ENCODE measurements around the gene AJAP1.

DNA sequence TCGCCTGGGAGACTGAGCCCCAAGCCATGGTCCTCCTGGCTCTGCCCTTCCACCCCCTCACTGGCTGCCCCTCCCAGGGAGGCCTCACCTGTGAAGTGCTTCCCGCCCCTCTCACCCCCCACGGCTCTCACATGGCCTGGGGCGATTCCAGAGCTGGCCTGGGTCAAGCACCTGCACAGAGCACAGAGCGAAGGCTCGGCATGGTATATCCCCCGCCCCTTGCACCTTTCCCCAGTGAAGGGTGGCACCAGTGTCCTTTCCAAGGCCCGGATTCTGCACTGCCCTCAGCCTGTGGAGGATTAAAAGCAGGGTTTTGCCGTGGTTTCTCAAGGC lies 1.1 kb upstream of the AJAP1 start:
- TF ChIP-seq, protein P1, sequence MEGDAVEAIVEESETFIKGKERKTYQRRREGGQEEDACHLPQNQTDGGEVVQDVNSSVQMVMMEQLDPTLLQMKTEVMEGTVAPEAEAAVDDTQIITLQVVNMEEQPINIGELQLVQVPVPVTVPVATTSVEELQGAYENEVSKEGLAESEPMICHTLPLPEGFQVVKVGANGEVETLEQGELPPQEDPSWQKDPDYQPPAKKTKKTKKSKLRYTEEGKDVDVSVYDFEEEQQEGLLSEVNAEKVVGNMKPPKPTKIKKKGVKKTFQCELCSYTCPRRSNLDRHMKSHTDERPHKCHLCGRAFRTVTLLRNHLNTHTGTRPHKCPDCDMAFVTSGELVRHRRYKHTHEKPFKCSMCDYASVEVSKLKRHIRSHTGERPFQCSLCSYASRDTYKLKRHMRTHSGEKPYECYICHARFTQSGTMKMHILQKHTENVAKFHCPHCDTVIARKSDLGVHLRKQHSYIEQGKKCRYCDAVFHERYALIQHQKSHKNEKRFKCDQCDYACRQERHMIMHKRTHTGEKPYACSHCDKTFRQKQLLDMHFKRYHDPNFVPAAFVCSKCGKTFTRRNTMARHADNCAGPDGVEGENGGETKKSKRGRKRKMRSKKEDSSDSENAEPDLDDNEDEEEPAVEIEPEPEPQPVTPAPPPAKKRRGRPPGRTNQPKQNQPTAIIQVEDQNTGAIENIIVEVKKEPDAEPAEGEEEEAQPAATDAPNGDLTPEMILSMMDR (IDR thresholded peaks at IDR 0.05; ENCODE audit: insufficient read depth, low read length), result no peak
- TF ChIP-seq POLR2AphosphoS5 (IDR thresholded peaks at IDR 0.05; ENCODE audit: low read depth) (no peak), GABPA (IDR thresholded peaks at IDR 0.05; ENCODE audit: low read depth) (no peak)
